Measurements from ENCODE around the gene TMEM131.
A peak's percentile ranks its signal among the peaks of the same experiment; 100 is the strongest.

TMEM131 gene

GRCh38 chr2:97752342-97753334 lies 243.1 kb downstream of the TMEM131 start:
- no peak for DNase-seq

- no peak for DNase-seq
These were observed 244.0 kb downstream of the TMEM131 start for GRCh38 chr2:97751752-97752151.

- no peak for DNase-seq
These were observed 245.7 kb downstream of the TMEM131 start for GRCh38 chr2:97750017-97750416.

- DNase-seq: no peak
These were observed 246.2 kb downstream of the TMEM131 start for GRCh38 chr2:97749581-97749980.

- DNase-seq: no peak
These were observed 248.0 kb downstream of the TMEM131 start for GRCh38 chr2:97747716-97748115.

- DNase-seq: no peak
These were observed 248.5 kb downstream of the TMEM131 start for GRCh38 chr2:97747285-97747684.

GRCh38 chr2:97745474-97746174 lies 250.1 kb downstream of the TMEM131 start:
- DNase-seq: no peak

GRCh38 chr2:97743913-97744312 lies 251.8 kb downstream of the TMEM131 start:
- no peak for DNase-seq

- peak; percentile 15 to 50 for DNase-seq
These were observed 253.3 kb downstream of the TMEM131 start for GRCh38 chr2:97742381-97742847.

- DNase-seq: no peak
These were observed 254.1 kb downstream of the TMEM131 start for GRCh38 chr2:97741686-97742085.

GRCh38 chr2:97741251-97741650 lies 254.5 kb downstream of the TMEM131 start:
- no peak for DNase-seq

GRCh38 chr2:97740590-97741182 lies 255.1 kb downstream of the TMEM131 start:
- peak in 1 of 2 experiments; percentile 33 for DNase-seq

- DNase-seq: no peak
These were observed 255.9 kb downstream of the TMEM131 start for GRCh38 chr2:97739893-97740245.

- DNase-seq: no peak
These were observed 256.5 kb downstream of the TMEM131 start for GRCh38 chr2:97739020-97739892.

- DNase-seq: no peak
These were observed 257.3 kb downstream of the TMEM131 start for GRCh38 chr2:97738179-97739019.

- no peak for DNase-seq
These were observed 258.1 kb downstream of the TMEM131 start for GRCh38 chr2:97737421-97738178.

- no peak for DNase-seq
These were observed 259.0 kb downstream of the TMEM131 start for GRCh38 chr2:97736608-97737330.

GRCh38 chr2:97736185-97736584 lies 259.6 kb downstream of the TMEM131 start:
- DNase-seq: no peak

GRCh38 chr2:97735161-97735561 lies 260.6 kb downstream of the TMEM131 start:
- DNase-seq: no peak
